GM18909 (cell line): ENCODE measurements around the gene KICS2.
"Not testable (repeated sequence)": the region's sequence is repeated elsewhere in the genome, so short reads cannot be mapped to it uniquely, and the experiment has no call there.

Source experiments
- ATAC-seq: cut with Tn5 transposase; IDR thresholded peaks from one replicate; pipeline ENCODE4 v1.9.1; 2021; ENCODE audit warnings: mild to moderate bottlenecking; ENCODE audit not compliant: unreplicated experiment, poor library complexity

The KICS2 gene

GRCh38 chr12:64218597-64218996, 3.5 kb downstream of the KICS2 start:
- peak; percentile 26 for ATAC-seq

GRCh38 chr12:64217643-64218042, 4.5 kb downstream of the KICS2 start:
- not testable (repeated sequence) for ATAC-seq

- ATAC-seq: no peak
Measured at GRCh38 chr12:64216239-64216638, 5.9 kb downstream of the KICS2 start.

GRCh38 chr12:64212119-64212746, 9.9 kb downstream of the KICS2 start:
- no peak for ATAC-seq

- no peak for ATAC-seq
Measured at GRCh38 chr12:64207453-64207852, 14.6 kb downstream of the KICS2 start.

GRCh38 chr12:64205542-64205941, 16.6 kb downstream of the KICS2 start:
- no peak for ATAC-seq

GRCh38 chr12:64203775-64204174, 18.3 kb downstream of the KICS2 start:
- ATAC-seq: no peak

GRCh38 chr12:64203036-64203435, 19.1 kb downstream of the KICS2 start:
- no peak for ATAC-seq

GRCh38 chr12:64195841-64196240, 26.3 kb downstream of the KICS2 start:
- not testable (repeated sequence) for ATAC-seq

GRCh38 chr12:64194333-64195149, 27.6 kb downstream of the KICS2 start:
- no peak for ATAC-seq

GRCh38 chr12:64193931-64194330, 28.2 kb downstream of the KICS2 start:
- no peak for ATAC-seq

GRCh38 chr12:64192644-64193444, 29.3 kb downstream of the KICS2 start:
- ATAC-seq: peak; percentile 99

GRCh38 chr12:64190140-64190539, 32.0 kb downstream of the KICS2 start:
- ATAC-seq: no peak

GRCh38 chr12:64189530-64189929, 32.6 kb downstream of the KICS2 start:
- ATAC-seq: no peak

- no peak for ATAC-seq
Measured at GRCh38 chr12:64187794-64188193, 34.3 kb downstream of the KICS2 start.

GRCh38 chr12:64187370-64187769, 34.7 kb downstream of the KICS2 start:
- no peak for ATAC-seq

GRCh38 chr12:64186789-64187188, 35.3 kb downstream of the KICS2 start:
- ATAC-seq: peak; percentile 84

- ATAC-seq: no peak
Measured at GRCh38 chr12:64184216-64184615, 37.9 kb downstream of the KICS2 start.

- no peak for ATAC-seq
Measured at GRCh38 chr12:64181430-64182291, 40.4 kb downstream of the KICS2 start.

GRCh38 chr12:64180951-64181350, 41.1 kb downstream of the KICS2 start:
- no peak for ATAC-seq
